ENCODE results near the gene CRAT. TPM values are rescaled to one million over a fixed set of nuclear protein-coding genes. Genes with fewer than 3 reads are reported as not detected.

The CRAT gene
- polyA plus RNA-seq, 2 of the 4 experiments (the other 2 are of a cell fraction) = 20.5 to 26.0 TPM

- ATAC-seq = 0 out of 6 replicates have a peak, but pooled peaks of 1 of the 2 experiments have one; percentile 8
- no peak overlapping the region for H3K4me2 ChIP-seq
- TF ChIP-seq ZSCAN20 (CRISPR knock-in tag; IDR thresholded peaks at IDR 0.05) = no peak
- no peak for TF ChIP-seq JUN (IDR thresholded peaks at IDR 0.05)
- TF ChIP-seq HDAC2 (IDR thresholded peaks at IDR 0.05) = no peak
- TF ChIP-seq, protein P1, sequence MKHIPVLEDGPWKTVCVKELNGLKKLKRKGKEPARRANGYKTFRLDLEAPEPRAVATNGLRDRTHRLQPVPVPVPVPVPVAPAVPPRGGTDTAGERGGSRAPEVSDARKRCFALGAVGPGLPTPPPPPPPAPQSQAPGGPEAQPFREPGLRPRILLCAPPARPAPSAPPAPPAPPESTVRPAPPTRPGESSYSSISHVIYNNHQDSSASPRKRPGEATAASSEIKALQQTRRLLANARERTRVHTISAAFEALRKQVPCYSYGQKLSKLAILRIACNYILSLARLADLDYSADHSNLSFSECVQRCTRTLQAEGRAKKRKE (CRISPR knock-in tag; IDR thresholded peaks at IDR 0.05; ENCODE audit: low read depth) = no peak
- no peak for TF ChIP-seq CTCF (IDR thresholded peaks at IDR 0.05)
- TF ChIP-seq EHMT2 (IDR thresholded peaks at IDR 0.05; ENCODE audit: low read depth) = no peak
- TF ChIP-seq RARB (CRISPR knock-in tag; IDR thresholded peaks at IDR 0.05) = no peak
- TF ChIP-seq EHF (CRISPR knock-in tag; IDR thresholded peaks at IDR 0.05) = no peak
- TF ChIP-seq RCOR1 (IDR thresholded peaks at IDR 0.05; ENCODE audit: low read depth, low read length) = no peak
- TF ChIP-seq PHF8 (IDR thresholded peaks at IDR 0.05; ENCODE audit: borderline replicate concordance, low read depth) = no peak
- TF ChIP-seq ESRRA (IDR thresholded peaks at IDR 0.05; ENCODE audit: borderline replicate concordance, low read length) = no peak
- TF ChIP-seq NFE2L2 (conservative IDR thresholded peaks at IDR 0.05; ENCODE audit: low read length) = no peak
- no peak for TF ChIP-seq POLR2AphosphoS2 (conservative IDR thresholded peaks at IDR 0.05; ENCODE audit: low read length)
- no peak for TF ChIP-seq SMC3 (IDR thresholded peaks at IDR 0.05)
- TF ChIP-seq KDM5A (IDR thresholded peaks at IDR 0.05) = no peak
- TF ChIP-seq MAX (IDR thresholded peaks at IDR 0.05) = no peak
- TF ChIP-seq TFCP2L1 (CRISPR knock-in tag; IDR thresholded peaks at IDR 0.05) = no peak
- H3K27ac ChIP-seq = no peak overlapping the region
- no peak overlapping the region for H3K4me3 ChIP-seq
- no peak for FAIRE-seq
- ChIA-PET CTCF (interaction anchor here (0.9 to 1.5 kb wide), 3 partner anchors 27 to 540 kb away, joined by 3 to 5 read pairs (median 3); partner anchors contain the start of gene SH3GLB2), POLR2A (no interaction called here)
- 83% methylated on average over 17 of the region's 21 CpGs for WGBS (ENCODE audit: missing lambda C conversion rate)
- DNase-seq (ENCODE audit: low read depth in 1 of 2, low spot score in 1 of 2) = no peak
- no peaks in the 10 kb centered on the region for H3K9me3 ChIP-seq
- H3K4me1 ChIP-seq = no peaks in the 10 kb centered on the region
Observed at GRCh38 chr9:129070696-129071525, 39.7 kb downstream of the CRAT start.

DNA sequence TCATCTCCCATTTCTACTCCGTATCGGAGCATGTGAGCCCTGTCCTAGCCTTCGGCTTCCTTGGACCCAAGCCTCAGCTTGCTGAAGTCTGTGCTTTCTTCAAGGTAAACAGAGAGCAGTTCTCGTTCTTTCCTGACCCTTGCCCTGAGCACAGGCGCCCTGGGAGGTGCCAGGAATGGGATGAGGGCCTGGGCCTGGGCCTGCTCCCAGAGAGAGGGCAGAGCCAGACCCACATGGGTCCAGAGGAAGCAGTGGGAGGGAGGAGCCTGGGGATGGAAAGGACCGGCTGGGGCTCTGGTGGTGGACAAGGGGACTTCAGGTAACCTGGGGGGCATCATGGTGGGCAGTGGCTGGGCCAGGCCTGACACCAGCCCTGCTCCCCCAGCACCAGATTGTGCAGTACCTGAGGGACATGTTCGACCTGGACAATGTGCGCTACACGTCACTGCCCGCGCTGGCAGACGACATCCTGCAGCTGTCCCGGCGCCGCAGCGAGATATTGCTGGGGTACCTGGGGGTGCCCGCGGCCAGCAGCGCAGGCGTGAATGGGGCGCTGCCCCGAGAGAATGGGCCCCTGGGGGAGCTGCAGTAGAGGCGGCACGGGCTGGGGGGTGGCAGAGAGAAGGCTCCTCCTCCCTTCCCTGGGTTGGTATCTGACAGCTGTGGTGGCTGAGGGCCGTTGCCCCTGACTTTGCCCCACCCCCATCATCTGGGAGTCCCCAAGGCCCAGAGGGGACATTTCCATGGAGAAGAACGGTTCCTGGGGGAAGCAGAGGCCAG lies 40.5 kb downstream of the CRAT start:
- Histone ChIP-seq H3K27ac (no peak overlapping the region), H3K4me3 (no peak overlapping the region), H3K4me1 (no peaks in the 10 kb centered on the region), H3K4me2 (no peak overlapping the region), H3K9me3 (no peaks in the 10 kb centered on the region)
- DNase-seq (ENCODE audit: low read depth in 1 of 2, low spot score in 1 of 2) (no peak), ATAC-seq (peak in 1 of 2 experiments; percentile 24; a peak in 1 of 6 replicates), FAIRE-seq (no peak)
- TF ChIP-seq BHLHE40 (IDR thresholded peaks at IDR 0.05; ENCODE audit: low read depth, low read length) (no peak), CHD4 (IDR thresholded peaks at IDR 0.05; ENCODE audit: borderline replicate concordance) (no peak), EHF (CRISPR knock-in tag; IDR thresholded peaks at IDR 0.05) (no peak)
- ChIA-PET CTCF (interaction anchor here (0.6 to 1.5 kb wide), 5 partner anchors 26 to 541 kb away, joined by 3 to 5 read pairs (median 3); partner anchors contain the start of gene SH3GLB2), POLR2A (no interaction called here)
- 85% methylated on average over 25 of the region's 26 CpGs for WGBS (ENCODE audit: missing lambda C conversion rate)

Data from A549 (cell line).